WERI-Rb-1 (cell line): Measurements from ENCODE around the gene PTPRN2.

Source experiments
- DNase-seq: peaks from one replicate; pipeline ENCODE4 v3.0.0-alpha.2; 2020
- H3K27ac ChIP-seq: fragments of 250-450 bp; sonication (Bioruptor Pico); 2 replicates; pipeline ENCODE4 v1.5.1; 2020; ENCODE audit warnings: mild to moderate bottlenecking, moderate library complexity
- H3K27me3 ChIP-seq: fragments of 250-450 bp; sonication (Bioruptor Pico); 2 replicates; pipeline ENCODE4 v1.5.1; 2021; ENCODE audit warnings: mild to moderate bottlenecking, low read depth, moderate library complexity; ENCODE audit not compliant: insufficient read depth, severe bottlenecking
- H3K36me3 ChIP-seq: fragments of 250-450 bp; sonication (Bioruptor Pico); 2 replicates; pipeline ENCODE4 v1.5.1; 2020; ENCODE audit warnings: mild to moderate bottlenecking, moderate library complexity
- H3K4me3 ChIP-seq: 2 replicates; pipeline ENCODE4 v1.5.1; 2011; ENCODE audit warnings: low read depth, mild to moderate bottlenecking, control low read depth, low read length
- H3K9me3 ChIP-seq: fragments of 250-450 bp; sonication (Bioruptor Pico); 2 replicates; pipeline ENCODE4 v1.5.1; 2021; ENCODE audit warnings: mild to moderate bottlenecking, moderate library complexity; ENCODE audit not compliant: severe bottlenecking
- TF ChIP-seq, protein P1 (sequence below): IDR thresholded peaks from 2 replicates; pipeline ENCODE4 v1.5.1; 2011; ENCODE audit warnings: low read depth, mild to moderate bottlenecking, control low read depth, inconsistent platforms, low read length

Gene PTPRN2

DNA sequence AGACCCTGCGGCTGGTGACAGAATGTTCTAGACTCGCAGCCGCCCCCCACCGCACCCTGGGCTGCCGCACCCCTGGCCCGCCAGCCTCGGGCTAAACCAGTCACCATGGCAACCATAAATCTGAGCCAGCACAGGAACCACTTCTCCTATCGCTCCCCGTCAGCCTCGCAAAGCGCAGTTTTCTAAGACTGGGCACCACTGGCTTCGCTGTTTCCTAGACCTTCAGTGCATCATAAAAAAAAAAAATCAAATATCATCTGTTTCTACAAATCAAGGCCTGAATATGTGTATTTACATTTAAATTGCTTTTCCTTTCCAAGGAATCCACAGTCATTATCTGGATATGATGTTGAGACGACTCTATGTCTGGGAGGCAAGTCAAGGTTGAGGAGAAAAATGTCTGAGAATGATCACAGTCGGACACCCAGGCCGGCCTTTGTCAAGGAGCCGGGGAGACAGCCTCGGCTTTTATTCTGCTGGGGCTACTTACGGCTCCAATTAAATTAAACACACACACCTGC is 99.9 kb downstream of the PTPRN2 start:
- DNase-seq = no peak
- TF ChIP-seq, protein P1, sequence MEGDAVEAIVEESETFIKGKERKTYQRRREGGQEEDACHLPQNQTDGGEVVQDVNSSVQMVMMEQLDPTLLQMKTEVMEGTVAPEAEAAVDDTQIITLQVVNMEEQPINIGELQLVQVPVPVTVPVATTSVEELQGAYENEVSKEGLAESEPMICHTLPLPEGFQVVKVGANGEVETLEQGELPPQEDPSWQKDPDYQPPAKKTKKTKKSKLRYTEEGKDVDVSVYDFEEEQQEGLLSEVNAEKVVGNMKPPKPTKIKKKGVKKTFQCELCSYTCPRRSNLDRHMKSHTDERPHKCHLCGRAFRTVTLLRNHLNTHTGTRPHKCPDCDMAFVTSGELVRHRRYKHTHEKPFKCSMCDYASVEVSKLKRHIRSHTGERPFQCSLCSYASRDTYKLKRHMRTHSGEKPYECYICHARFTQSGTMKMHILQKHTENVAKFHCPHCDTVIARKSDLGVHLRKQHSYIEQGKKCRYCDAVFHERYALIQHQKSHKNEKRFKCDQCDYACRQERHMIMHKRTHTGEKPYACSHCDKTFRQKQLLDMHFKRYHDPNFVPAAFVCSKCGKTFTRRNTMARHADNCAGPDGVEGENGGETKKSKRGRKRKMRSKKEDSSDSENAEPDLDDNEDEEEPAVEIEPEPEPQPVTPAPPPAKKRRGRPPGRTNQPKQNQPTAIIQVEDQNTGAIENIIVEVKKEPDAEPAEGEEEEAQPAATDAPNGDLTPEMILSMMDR = no peak
- H3K27me3 ChIP-seq = no peaks in the 10 kb centered on the region
- no peak overlapping the region for H3K27ac ChIP-seq
- no peaks in the 10 kb centered on the region for H3K9me3 ChIP-seq
- H3K4me3 ChIP-seq = no peak overlapping the region
- no peaks in the 10 kb centered on the region; the same call in 1 of the 2 replicates for H3K36me3 ChIP-seq

DNA sequence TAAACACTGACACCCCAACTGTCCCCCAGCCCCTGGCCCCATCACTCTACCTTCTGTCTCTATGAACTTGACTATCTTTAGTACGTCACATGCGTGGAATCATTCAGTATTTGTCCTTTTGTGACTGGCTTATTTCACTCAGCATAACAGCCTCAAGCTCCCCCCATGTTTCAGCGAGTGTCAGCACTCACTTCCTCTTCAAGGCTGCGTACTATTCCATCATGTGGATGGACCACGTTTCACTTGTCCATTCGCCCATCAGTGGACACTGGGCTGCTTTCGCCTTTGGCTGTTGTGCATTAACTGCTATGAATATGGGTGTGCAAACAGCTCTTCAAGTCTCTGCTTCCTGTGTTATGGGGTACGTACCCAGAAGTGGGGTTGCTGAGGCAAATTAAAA is 100.7 kb downstream of the PTPRN2 start:
- Histone ChIP-seq H3K27me3 (no peaks in the 10 kb centered on the region), H3K27ac (no peak overlapping the region), H3K36me3 (no peaks in the 10 kb centered on the region; the same call in 1 of the 2 replicates), H3K4me3 (no peak overlapping the region), H3K9me3 (no peaks in the 10 kb centered on the region)
- no peak for DNase-seq
- TF ChIP-seq, protein P1 = no peak

- Histone ChIP-seq H3K9me3 (no peaks in the 10 kb centered on the region), H3K27ac (no peak overlapping the region), H3K27me3 (no peaks in the 10 kb centered on the region), H3K4me3 (no peak overlapping the region), H3K36me3 (no peaks in the 10 kb centered on the region; the same call in 1 of the 2 replicates)
- TF ChIP-seq, protein P1 = no peak
- no peak for DNase-seq
These were observed 102.7 kb downstream of the PTPRN2 start for GRCh38 chr7:158484801-158485531.

DNA sequence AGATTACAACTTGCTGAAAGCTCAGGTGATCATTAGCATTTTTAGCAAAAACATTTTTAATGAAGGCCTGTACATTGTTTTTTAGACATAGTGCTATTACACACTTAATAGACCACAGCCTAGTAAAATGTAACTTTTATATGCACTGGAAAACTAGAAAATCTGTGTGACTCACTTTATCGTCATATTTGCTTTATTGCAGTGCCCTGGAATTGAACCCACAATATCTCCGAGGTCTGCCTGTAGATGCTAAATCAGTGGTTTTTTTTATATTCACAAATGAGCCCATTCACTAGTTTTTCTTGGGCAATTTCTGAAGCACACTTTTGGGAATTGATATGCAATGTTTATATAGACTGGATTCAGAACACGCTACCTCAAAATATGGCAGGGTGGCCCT is 105.1 kb downstream of the PTPRN2 start:
- Histone ChIP-seq H3K27ac (no peak overlapping the region), H3K27me3 (no peaks in the 10 kb centered on the region), H3K4me3 (no peak overlapping the region), H3K9me3 (no peaks in the 10 kb centered on the region), H3K36me3 (no peaks in the 10 kb centered on the region; the same call in 1 of the 2 replicates)
- no peak for DNase-seq
- TF ChIP-seq, protein P1 = no peak

DNA sequence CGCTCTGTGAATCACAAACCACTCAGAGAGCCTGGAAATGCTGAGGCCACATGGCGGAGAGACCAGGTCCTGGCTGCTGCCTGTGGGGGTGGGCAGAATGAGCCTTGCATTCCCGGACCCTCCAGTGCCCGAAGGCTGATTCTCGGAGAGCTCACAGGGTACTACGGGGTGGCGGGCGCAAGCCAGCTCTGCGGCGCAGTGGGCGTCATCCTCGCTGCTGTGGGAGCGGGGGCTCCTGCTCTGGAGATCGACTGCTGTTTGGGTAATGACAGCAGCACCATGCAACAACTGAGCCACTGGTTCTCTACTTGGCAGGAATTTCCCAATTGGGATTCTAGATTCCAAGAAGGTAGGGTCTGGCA is 108.0 kb downstream of the PTPRN2 start:
- no peaks in the 10 kb centered on the region for H3K27me3 ChIP-seq
- no peak for DNase-seq

More for the DNA sequence above, 108.0 kb downstream of the PTPRN2 start:
- TF ChIP-seq, protein P1 = no peak
- Histone ChIP-seq H3K4me3 (no peak overlapping the region), H3K36me3 (no peaks in the 10 kb centered on the region), H3K27ac (no peak overlapping the region), H3K9me3 (no peaks in the 10 kb centered on the region)
